MCF 10A (cell line): ENCODE data around the gene TBX2. TPM values are rescaled to one million over a fixed set of nuclear protein-coding genes. Genes with fewer than 3 reads are reported as not detected.

ENCODE experiments used
- BruUV-seq: library from RNA; stranded (reverse); fragments of 400-500 nt; replicated peaks from 2 replicates; lab custom pipeline; 2021; lab: Mats Ljungman, UMichigan
- CTCF ChIA-PET: fragments of 300-600 bp; sonication (Branson Sonifier 250); formaldehyde crosslinking; extraction: SDS; loops from one replicate; lab custom pipeline; 2021; ENCODE audit warnings: antibody characterized with exemption, inconsistent platforms; lab: Yijun Ruan, JAX
- POLR2A ChIA-PET: fragments of 300-600, 350-650 bp; sonication (Branson Sonifier 250); formaldehyde crosslinking; extraction: SDS; loops from one replicate; lab custom pipeline; 2020; ENCODE audit warnings: antibody characterized with exemption, inconsistent platforms; lab: Yijun Ruan, JAX
- DNase-seq: peaks from one replicate; pipeline ENCODE4 v3.0.0-alpha.2; 2018; ENCODE audit not compliant: unreplicated experiment
- H3K27ac Mint-ChIP-seq: one replicate; pipeline ENCODE4 v1.8.0; 2022; ENCODE audit warnings: mild to moderate bottlenecking, low read depth, mixed read lengths; ENCODE audit not compliant: unreplicated experiment
- H3K27me3 Mint-ChIP-seq: one replicate; pipeline ENCODE4 v1.8.0; 2022; ENCODE audit warnings: mixed read lengths; ENCODE audit not compliant: insufficient read depth, unreplicated experiment
- H3K36me3 Mint-ChIP-seq: one replicate; pipeline ENCODE4 v1.8.0; 2022; ENCODE audit warnings: mild to moderate bottlenecking, moderate library complexity, mixed read lengths; ENCODE audit not compliant: insufficient read depth, unreplicated experiment
- H3K4me1 Mint-ChIP-seq: one replicate; pipeline ENCODE4 v1.8.0; 2022; ENCODE audit warnings: mixed read lengths; ENCODE audit not compliant: insufficient read depth, unreplicated experiment
- H3K4me3 Mint-ChIP-seq: one replicate; pipeline ENCODE4 v1.8.0; 2022; ENCODE audit warnings: mild to moderate bottlenecking, moderate library complexity, mixed read lengths; ENCODE audit not compliant: unreplicated experiment
- H3K9me3 Mint-ChIP-seq: one replicate; pipeline ENCODE4 v1.8.0; 2022; ENCODE audit warnings: mixed read lengths; ENCODE audit not compliant: unreplicated experiment
- CTCF ChIP-seq: fragments of 200-600 bp; IDR thresholded peaks from one replicate; pipeline ENCODE4 v1.8.0; 2022; ENCODE audit warnings: antibody characterized with exemption, mild to moderate bottlenecking; ENCODE audit not compliant: unreplicated experiment
- intact Hi-C: fragments of 100-400 bp; cut with micrococcal nuclease; formaldehyde crosslinking; loops from 2 replicates; pipeline ENCODE4 v1.14.1; 2022
- total RNA-seq: library from RNA; stranded (reverse); gene quantifications from 2 replicates; pipeline ENCODE4 v1.2.3, GENCODE V29; 2022

Gene TBX2
- total RNA-seq, 1 experiment from 2014 or later: 1.5 TPM

- ChIA-PET CTCF (interaction anchor here (0.5 to 4.2 kb wide), 49 partner anchors 9 to 692 kb away, joined by 3 to 57 read pairs (median 4); partner anchors contain the start of gene TBX2), POLR2A (interaction anchor here (0.6 to 1.2 kb wide), 5 partner anchors 13 to 725 kb away, joined by 3 to 8 read pairs (median 3); partner anchors contain the start of gene TBX2)
- BruUV-seq: no TSS peak
- peak overlapping the region; percentile 71 for H3K4me3 Mint-ChIP-seq
- no peaks in the 10 kb centered on the region for H3K27me3 Mint-ChIP-seq
- peaks cover 5% of the 10 kb centered on the region for H3K36me3 Mint-ChIP-seq
- intact Hi-C loops: loop anchor here (1.0 to 5.0 kb wide), 6 partner anchors 139 to 655 kb away; partner anchors contain the start of gene MED13
- no peaks in the 10 kb centered on the region for H3K9me3 Mint-ChIP-seq
- peak; percentile 72 for DNase-seq
- peak; percentile 99 for TF ChIP-seq CTCF
- peak overlapping the region; percentile 19 for H3K27ac Mint-ChIP-seq
- H3K4me1 Mint-ChIP-seq: no peaks in the 10 kb centered on the region
Observed at GRCh38 chr17:61412143-61412859, 12.7 kb downstream of the TBX2 start.

GRCh38 chr17:61412860-61413660 lies 13.4 kb downstream of the TBX2 start:
- no peak for TF ChIP-seq CTCF
- Mint-ChIP-seq H3K4me1 (no peaks in the 10 kb centered on the region), H3K27me3 (no peaks in the 10 kb centered on the region), H3K4me3 (peak overlapping the region; percentile 71), H3K9me3 (no peaks in the 10 kb centered on the region), H3K36me3 (peaks cover 5% of the 10 kb centered on the region), H3K27ac (peak overlapping the region; percentile 19)
- no peak for DNase-seq
- CTCF ChIA-PET: interaction anchor here (0.6 to 4.2 kb wide), 34 partner anchors 8 to 692 kb away, joined by 3 to 57 read pairs (median 3); no protein-coding TSS in a partner anchor
- intact Hi-C loops: loop anchor here (1.0 to 5.0 kb wide), 6 partner anchors 138 to 654 kb away; partner anchors contain the start of gene MED13
- POLR2A ChIA-PET: interaction anchor here (0.6 to 1.2 kb wide), 4 partner anchors 13 to 726 kb away, joined by 3 to 8 read pairs (median 3); partner anchors contain the start of gene TBX2
- BruUV-seq: no TSS peak

- POLR2A ChIA-PET: no interaction called here
- CTCF ChIA-PET: interaction anchor here (0.8 to 4.2 kb wide), 13 partner anchors 9 to 693 kb away, joined by 3 to 57 read pairs (median 4); no protein-coding TSS in a partner anchor
- Mint-ChIP-seq H3K4me3 (peak overlapping the region; percentile 71), H3K27ac (no peak overlapping the region), H3K4me1 (no peaks in the 10 kb centered on the region), H3K9me3 (no peaks in the 10 kb centered on the region), H3K27me3 (no peaks in the 10 kb centered on the region), H3K36me3 (peaks cover 2% of the 10 kb centered on the region)
- TF ChIP-seq CTCF: no peak
- DNase-seq: no peak
- intact Hi-C loops: loop anchor here (2.0 to 5.0 kb wide), 2 partner anchors 161 to 654 kb away; partner anchors contain the start of gene MED13
- no TSS peak for BruUV-seq
Observed at GRCh38 chr17:61413661-61414126, 14.1 kb downstream of the TBX2 start.
